Measurements from ENCODE around the gene OR2T29.
"Not testable (repeated sequence)": the region's sequence is repeated elsewhere in the genome, so short reads cannot be mapped to it uniquely, and the experiment has no call there.

The OR2T29 gene

GRCh38 chr1:248562672-248563071 is at the start of gene OR2T29:
Gene OR2T29 (minus strand): TSS chr1:248562772. CDS start chr1:248559491, 3,281 bp downstream.
- DNase-seq: not testable (repeated sequence)

GRCh38 chr1:248611883-248612414 is 49.4 kb upstream of the OR2T29 start:
- DNase-seq: no peak

- DNase-seq: no peak
These were observed 47.7 kb upstream of the OR2T29 start for GRCh38 chr1:248610301-248610700.

DNA sequence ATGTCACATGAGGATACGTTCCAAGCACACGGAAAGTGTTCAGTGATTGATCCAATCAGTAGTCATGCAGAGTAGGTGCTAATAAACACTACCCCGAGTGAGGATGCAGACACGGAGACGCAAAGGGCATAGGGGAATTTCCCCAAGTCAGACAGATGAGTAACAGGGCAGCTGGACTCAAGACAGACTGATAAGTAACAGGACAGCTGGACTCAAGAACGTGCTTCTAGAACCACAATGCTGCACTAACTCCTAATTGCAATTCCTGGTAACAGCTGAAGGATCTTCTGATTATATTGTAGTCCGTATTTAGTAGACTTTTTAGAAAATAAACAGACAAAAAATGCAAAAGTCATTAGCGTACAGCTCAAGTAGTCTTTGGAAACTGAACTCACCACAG is 36.8 kb upstream of the OR2T29 start:
- DNase-seq: no peak

DNA sequence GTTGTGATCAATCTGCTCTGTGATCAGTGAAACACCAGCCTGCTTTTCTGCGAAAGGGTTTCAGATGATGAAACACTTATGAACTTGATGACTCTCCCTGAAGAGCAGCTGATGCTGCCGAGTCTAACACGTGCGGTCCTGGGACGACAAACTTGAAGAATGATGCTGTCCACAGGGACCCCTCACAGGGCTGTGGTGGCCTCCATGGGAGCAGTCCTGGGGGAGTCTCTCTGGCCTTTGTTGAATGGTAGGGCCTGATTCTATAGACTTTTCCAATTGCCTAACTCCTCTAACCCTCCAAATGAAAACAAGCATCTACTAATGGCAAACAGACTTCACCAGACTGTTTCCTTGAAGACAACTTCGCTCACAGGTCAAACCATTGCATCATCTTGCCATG is 35.0 kb upstream of the OR2T29 start, which contains the start of gene OR2T10:
OR2T10 (minus strand) TSS at position 112 of the 400 bp plus-strand sequence. CDS start 3,932 bp downstream, outside the sequence.
- no peak for DNase-seq

DNA sequence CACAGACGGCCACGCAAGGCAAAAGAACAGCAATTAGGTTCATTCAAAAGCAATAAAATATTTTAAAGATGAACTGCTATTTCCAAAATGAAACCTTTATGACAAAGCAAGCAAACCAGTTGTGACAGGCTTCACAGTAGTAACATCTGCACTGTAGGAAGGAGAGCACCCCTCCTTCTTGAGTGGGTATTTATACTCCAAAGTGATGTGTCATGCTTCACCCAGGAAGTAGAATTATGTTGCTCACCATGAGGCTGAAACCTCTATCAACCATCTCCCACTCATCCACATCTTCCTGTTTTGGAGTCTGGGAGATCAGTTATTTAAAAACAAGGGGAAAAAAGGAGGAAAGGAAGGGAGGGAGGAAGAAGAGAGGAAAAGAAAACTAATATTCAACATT is 34.0 kb upstream of the OR2T29 start:
- no peak for DNase-seq

GRCh38 chr1:248593226-248593625 is 30.7 kb upstream of the OR2T29 start:
- no peak for DNase-seq

DNA sequence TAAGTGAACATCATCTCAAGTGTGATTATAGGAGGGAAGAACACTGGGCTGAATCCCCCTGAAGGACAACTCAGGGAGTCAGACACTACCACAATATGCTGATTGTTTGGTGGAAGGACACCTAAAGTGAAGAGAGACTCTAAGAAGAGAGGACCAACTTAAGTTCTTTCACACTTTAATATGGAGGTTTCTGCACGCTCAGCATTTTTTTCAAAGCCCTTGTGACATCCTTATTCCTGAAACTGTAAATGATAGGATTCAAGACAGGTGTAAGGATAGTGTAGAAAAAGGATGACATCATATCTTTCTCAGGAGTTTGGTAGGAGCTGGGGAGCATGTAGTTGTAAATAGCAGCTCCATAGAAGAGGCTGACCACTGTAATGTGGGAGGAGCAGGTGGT is 30.1 kb upstream of the OR2T29 start:
- DNase-seq: no peak

GRCh38 chr1:248590055-248590454 is 27.5 kb upstream of the OR2T29 start:
- DNase-seq: no peak

- no peak for DNase-seq
These were observed 26.8 kb upstream of the OR2T29 start for GRCh38 chr1:248589334-248589733.

DNA sequence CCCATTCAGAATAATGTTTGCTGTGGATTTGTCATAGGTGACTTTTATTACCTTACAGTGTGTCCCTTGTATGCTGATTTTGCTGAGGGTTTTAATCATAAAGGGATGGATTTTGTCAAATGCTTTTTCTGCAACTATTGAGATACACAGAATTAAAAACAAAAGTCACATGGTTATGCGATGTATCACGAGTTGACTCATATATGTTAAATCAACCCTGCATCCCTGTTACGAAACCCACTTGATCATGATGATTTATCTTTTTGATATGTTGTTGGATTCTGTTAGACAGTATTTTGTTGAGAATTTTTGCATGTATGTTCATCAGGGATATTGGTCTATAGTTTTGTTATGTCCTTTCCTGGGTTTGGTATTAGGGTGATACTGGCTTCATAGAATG is 22.7 kb upstream of the OR2T29 start:
- no peak for DNase-seq

DNA sequence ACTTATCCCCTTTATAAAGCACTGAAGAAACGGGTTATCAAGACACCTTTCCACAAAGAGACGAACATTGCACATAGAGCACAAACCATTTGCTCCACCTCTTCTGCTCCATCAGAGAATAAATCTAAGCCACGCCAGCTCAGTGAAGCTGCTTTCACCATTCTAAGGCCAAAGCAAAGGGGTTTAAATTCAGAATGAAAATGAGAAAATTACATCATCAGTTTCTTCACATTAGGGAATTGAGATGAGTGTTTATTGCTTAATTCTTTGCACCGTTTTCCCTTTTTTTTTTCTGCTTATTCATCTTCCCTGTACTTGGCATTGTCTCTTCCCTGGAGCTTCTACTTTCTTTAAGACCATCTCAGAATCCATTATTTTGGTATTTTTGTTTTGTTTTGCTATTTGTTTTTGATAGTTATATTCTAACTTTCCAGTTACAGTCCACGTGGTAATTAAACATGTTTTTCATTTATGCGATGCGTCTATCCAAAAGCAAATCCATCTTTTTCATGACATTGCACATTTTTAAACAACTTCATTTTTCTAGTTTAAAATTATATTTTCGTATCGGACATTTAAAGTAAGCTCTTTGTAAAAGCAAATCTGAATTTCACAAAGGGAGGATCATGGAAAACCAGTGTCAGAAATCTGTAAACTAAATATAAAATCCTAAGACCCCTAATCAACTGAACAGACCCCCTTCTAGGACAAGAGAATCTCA is 13.8 kb upstream of the OR2T29 start:
- no peak for DNase-seq

GRCh38 chr1:248574657-248575056 is 12.1 kb upstream of the OR2T29 start, which contains the start of gene OR2T34:
Gene OR2T34 (minus strand): TSS chr1:248574757. CDS start chr1:248574757, 0 bp downstream.
- not testable (repeated sequence) for DNase-seq

DNA sequence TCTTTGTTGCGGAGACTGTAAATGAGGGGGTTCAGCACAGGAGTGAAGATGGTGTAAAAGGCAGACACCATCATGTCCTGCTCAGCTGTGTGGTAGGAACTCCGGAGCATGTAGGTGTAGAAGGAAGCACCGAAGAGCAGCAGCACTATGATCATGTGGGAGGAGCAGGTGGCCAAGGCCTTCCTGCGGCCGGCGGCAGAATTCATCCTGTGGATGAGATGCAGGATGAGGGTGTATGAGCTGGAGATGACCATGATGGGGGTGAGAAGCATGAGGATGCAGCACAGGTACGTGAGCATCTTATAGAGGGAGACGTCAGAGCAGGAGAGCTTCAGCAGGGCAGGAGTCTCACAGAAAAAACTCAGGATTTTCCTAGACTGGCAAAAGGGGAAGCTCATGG is 11.3 kb upstream of the OR2T29 start:
- not testable (repeated sequence) for DNase-seq

DNA sequence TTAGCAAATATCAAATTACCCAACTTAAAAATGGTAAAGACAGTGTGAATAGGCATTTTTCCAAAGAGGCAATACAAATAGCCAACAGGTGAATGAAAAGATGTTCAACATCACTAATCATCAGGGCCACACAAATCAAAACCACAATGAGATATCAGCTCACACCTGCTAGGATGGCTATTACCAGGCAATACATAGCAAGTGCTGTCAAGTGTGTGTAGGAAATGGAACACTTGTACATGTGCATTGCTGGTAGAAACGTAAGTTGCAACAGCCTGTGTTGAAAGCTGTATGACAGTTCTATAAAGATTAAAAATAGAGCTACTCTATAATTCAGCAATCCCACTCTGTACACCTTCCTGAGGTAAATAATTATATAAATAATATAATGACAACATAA is 9.5 kb upstream of the OR2T29 start:
- DNase-seq: not testable (repeated sequence)

- DNase-seq: not testable (repeated sequence)
These were observed 8.2 kb upstream of the OR2T29 start for GRCh38 chr1:248570811-248571210.

- not testable (repeated sequence) for DNase-seq
These were observed 6.5 kb upstream of the OR2T29 start for GRCh38 chr1:248569049-248569448.

GRCh38 chr1:248565530-248566373 is 3.2 kb upstream of the OR2T29 start:
- not testable (repeated sequence) for DNase-seq

DNA sequence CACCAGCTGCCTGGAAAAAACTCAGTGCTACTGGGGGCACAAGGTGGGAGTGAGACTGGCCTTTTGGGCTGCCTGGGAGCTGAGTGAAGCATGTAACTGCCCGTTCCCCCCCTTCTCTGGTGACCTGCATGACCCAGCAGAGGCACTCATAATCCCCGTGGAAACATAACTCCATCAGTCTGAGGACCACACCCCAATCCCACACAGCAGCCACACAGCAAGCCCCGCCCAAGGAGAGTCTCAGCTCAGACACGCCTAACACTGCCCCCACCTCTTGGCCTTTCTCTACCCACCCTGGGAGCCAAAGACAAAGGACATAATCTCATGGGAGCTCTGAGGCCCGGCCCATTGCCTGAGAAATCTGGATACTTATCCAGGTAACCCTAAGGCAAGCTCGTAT is 11.5 kb downstream of the OR2T29 start:
- not testable (repeated sequence) for DNase-seq

- not testable (repeated sequence) for DNase-seq
These were observed 15.2 kb downstream of the OR2T29 start for GRCh38 chr1:248547383-248547782.

- not testable (repeated sequence) for DNase-seq
These were observed 25.1 kb downstream of the OR2T29 start for GRCh38 chr1:248537449-248537848.

DNA sequence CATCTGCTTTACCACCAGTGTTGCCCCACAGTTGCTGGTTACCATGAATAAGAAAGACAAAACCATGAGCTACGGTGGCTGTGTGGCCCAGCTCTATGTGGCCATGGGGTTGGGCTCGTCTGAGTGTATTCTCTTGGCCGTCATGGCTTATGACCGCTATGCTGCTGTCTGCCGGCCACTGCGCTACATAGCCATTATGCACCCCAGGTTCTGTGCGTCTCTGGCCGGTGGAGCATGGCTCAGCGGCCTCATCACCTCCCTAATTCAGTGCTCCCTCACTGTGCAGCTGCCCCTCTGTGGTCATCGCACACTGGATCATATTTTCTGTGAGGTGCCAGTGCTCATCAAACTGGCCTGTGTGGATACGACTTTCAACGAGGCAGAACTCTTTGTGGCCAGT is 40.7 kb downstream of the OR2T29 start:
- DNase-seq: no peak

- not testable (repeated sequence) for DNase-seq
These were observed 52.4 kb downstream of the OR2T29 start for GRCh38 chr1:248510217-248510616.

GRCh38 chr1:248507773-248508172 is 54.8 kb downstream of the OR2T29 start, which contains the start of gene OR2G6:
Gene OR2G6 (plus strand): TSS chr1:248508073. CDS start chr1:248521647, 13,574 bp downstream.
- DNase-seq: not testable (repeated sequence)

Measured in NCI-H2171 (cell line).